ENCODE measurements around the gene RASAL2. TPM values are rescaled to one million over a fixed set of nuclear protein-coding genes. Genes with fewer than 3 reads are reported as not detected.

Gene RASAL2
- total RNA-seq, 1 experiment from 2014 or later, result 22.2 TPM

DNA sequence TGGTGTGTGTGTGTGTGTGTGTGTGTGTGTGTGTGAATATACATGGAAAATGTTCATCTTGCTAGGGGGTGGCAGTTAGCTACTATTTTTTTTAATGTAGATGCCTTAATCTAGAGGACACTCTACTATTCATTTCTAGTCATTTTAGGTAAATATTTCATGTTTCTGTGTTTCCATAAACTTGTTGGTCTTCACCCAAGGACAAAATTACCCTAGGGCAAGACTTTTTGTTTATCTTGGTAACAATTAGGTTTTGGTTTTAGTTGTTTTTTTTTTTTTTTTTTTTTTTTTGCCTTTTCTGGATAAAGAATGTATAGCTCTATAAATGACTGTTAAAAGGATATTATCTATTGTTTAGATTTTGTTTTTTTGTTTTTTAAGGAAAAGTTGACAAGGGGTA lies 370.7 kb downstream of the RASAL2 start:
- Histone ChIP-seq H3K79me2 (ENCODE audit: insufficient read depth, low read length) (no peaks in the 10 kb centered on the region), H2AFZ (ENCODE audit: low read length) (no peak overlapping the region), H3K4ac (ENCODE audit: low read depth, low read length) (no peak overlapping the region), H4K8ac (replicated peaks; ENCODE audit: insufficient read length, low read depth, low read length) (no peak overlapping the region), H3K4me2 (ENCODE audit: insufficient read depth, insufficient read length, low read length) (no peak overlapping the region), H3K14ac (ENCODE audit: insufficient read depth, low read length) (no peak overlapping the region), H3K27me3 (ENCODE audit: insufficient read depth, low read length) (no peaks in the 10 kb centered on the region), H2BK15ac (ENCODE audit: low read depth, low read length) (no peak overlapping the region), H3K9me3 (ENCODE audit: control insufficient read depth, low read depth, low read length) (no peaks in the 10 kb centered on the region), H2BK20ac (ENCODE audit: low read depth, low read length, poor library complexity, severe bottlenecking) (no peak overlapping the region), H3T11ph (ENCODE audit: low read length) (no peak overlapping the region), H3K18ac (ENCODE audit: insufficient read length, low read depth, low read length) (no peak overlapping the region), H2BK5ac (ENCODE audit: insufficient read length, low read length) (no peak overlapping the region), H2BK120ac (ENCODE audit: low read depth, low read length, poor library complexity, severe bottlenecking) (no peak overlapping the region), H3K9ac (ENCODE audit: extremely low read depth, insufficient read length, low read length) (no peak overlapping the region), H3K27ac (ENCODE audit: insufficient read length, low read depth, low read length) (no peak overlapping the region), H3K23ac (ENCODE audit: insufficient read length, low read depth, low read length) (no peak overlapping the region), H2AK5ac (ENCODE audit: insufficient read length, low read length) (no peak overlapping the region), H4K91ac (ENCODE audit: insufficient read length, low read depth, low read length) (no peak overlapping the region), H3K4me1 (ENCODE audit: insufficient read depth, low read length) (no peaks in the 10 kb centered on the region), H2BK12ac (ENCODE audit: insufficient read length, low read depth, low read length) (no peak overlapping the region), H4K20me1 (ENCODE audit: control insufficient read depth, insufficient read depth, insufficient read length) (no peaks in the 10 kb centered on the region), H3K56ac (ENCODE audit: insufficient read length, low read depth, low read length) (no peak overlapping the region), H3K23me2 (ENCODE audit: insufficient read length, low read depth, low read length, poor library complexity, severe bottlenecking) (no peaks in the 10 kb centered on the region), H4K5ac (ENCODE audit: insufficient read length, low read depth, low read length) (no peak overlapping the region), H3K79me1 (ENCODE audit: insufficient read depth, low read depth, low read length, poor library complexity, severe bottlenecking) (no peaks in the 10 kb centered on the region)
- Mint-ChIP-seq H3K9me3 (no peaks in the 10 kb centered on the region), H3K27ac (no peak overlapping the region), H3K4me3 (no peak overlapping the region), H3K27me3 (ENCODE audit: low read depth) (no peaks in the 10 kb centered on the region), H3K36me3 (ENCODE audit: insufficient read depth in 1 of 3, low read depth in 3 of 3) (peaks cover 13 to 28% (median 21%) of the 10 kb centered on the region in 3 experiments; a peak in 6 of 7 replicates), H3K4me1 (peaks cover 6% of the 10 kb centered on the region in 2 experiments; a peak in 3 of 4 replicates)
- TF ChIP-seq CTCF (conservative IDR thresholded peaks at IDR 0.05), result no peak
- no peak for DNase-seq
